A549 (cell line): Measurements from ENCODE around the gene BRAF. TPM values are rescaled to one million over a fixed set of nuclear protein-coding genes. Genes with fewer than 3 reads are reported as not detected.
"Not testable (repeated sequence)": the region's sequence is repeated elsewhere in the genome, so short reads cannot be mapped to it uniquely, and the experiment has no call there.

Experiments
- ATAC-seq, 2 experiments: fragments of 200-7000 bp in 1 of 2; fragments of >200 bp in 1 of 2; cut with Nextera tagmentation in 1 of 2; cut with Tn5 transposase in 1 of 2; 3 replicates each; pipeline versions ENCODE4 v1.8.0 to v1.9.1; 2018 to 2020; ENCODE audit warnings: mild to moderate bottlenecking in 1 of 2, moderate library complexity in 1 of 2
- CTCF ChIA-PET: fragments of 300-600 bp; sonication (Branson Sonifier 250); formaldehyde crosslinking; extraction: SDS; loops from one replicate; lab custom pipeline; 2021; ENCODE audit warnings: antibody characterized with exemption, inconsistent platforms; lab: Yijun Ruan, JAX
- POLR2A ChIA-PET: fragments of 350-600 bp; formaldehyde crosslinking; extraction: SDS; loops from one replicate; lab custom pipeline; 2021; ENCODE audit warnings: antibody characterized with exemption, inconsistent platforms; lab: Yijun Ruan, JAX
- DNase-seq, 2 experiments: peaks; one replicate each; pipeline versions ENCODE4 v3.0.0 to v3.0.0-alpha.2; 2011 to 2016; ENCODE audit warnings: low read depth in 1 of 2, low spot score in 1 of 2
- FAIRE-seq: peaks from 2 replicates; lab custom pipeline; 2011; peaks lifted over from hg19 to GRCh38; lab: Jason Lieb, UNC
- H3K27ac ChIP-seq, 2 experiments: fragments of >200 bp; sonication (Bioruptor Twin); formaldehyde crosslinking; 3 replicates each; pipeline ENCODE4 v1.5.1; 2016 to 2017
- H3K4me1 ChIP-seq: fragments of >200 bp; sonication (Bioruptor Twin); formaldehyde crosslinking; 3 replicates; pipeline ENCODE4 v1.6.1; 2016
- H3K4me2 ChIP-seq: fragments of >200 bp; sonication (Bioruptor Twin); formaldehyde crosslinking; 3 replicates; pipeline ENCODE4 v1.6.1; 2016
- H3K4me3 ChIP-seq: fragments of >200 bp; sonication (Bioruptor Twin); formaldehyde crosslinking; 3 replicates; pipeline ENCODE4 v1.5.1; 2016
- H3K9me3 ChIP-seq: fragments of >200 bp; sonication (Bioruptor Twin); formaldehyde crosslinking; 3 replicates; pipeline ENCODE4 v1.6.1; 2016
- BCL3 ChIP-seq: fragments of >200 bp; sonication (Bioruptor Twin); formaldehyde crosslinking; IDR thresholded peaks from 3 replicates; pipeline ENCODE4 v1.6.1; 2016
- CBX8 ChIP-seq: fragments of 200-600 bp; sonication (generic); IDR thresholded peaks from 2 replicates; pipeline ENCODE4 v1.6.1; 2016
- EHF ChIP-seq: fragments of 250-450 bp; sonication (Bioruptor Pico); IDR thresholded peaks from 2 replicates; pipeline ENCODE4 v1.5.0; 2020; ENCODE audit warnings: mild to moderate bottlenecking
- HEYL ChIP-seq: fragments of 250-450 bp; sonication (Bioruptor Pico); IDR thresholded peaks from 2 replicates; pipeline ENCODE4 v1.8.0; 2021; ENCODE audit warnings: mild to moderate bottlenecking, moderate library complexity
- JUNB ChIP-seq: fragments of >200 bp; sonication (Bioruptor Twin); formaldehyde crosslinking; IDR thresholded peaks from 2 replicates; pipeline ENCODE4 v1.6.1; 2016
- KDM5A ChIP-seq: fragments of 200-600 bp; sonication (generic); IDR thresholded peaks from 2 replicates; pipeline ENCODE4 v1.6.1; 2016; ENCODE audit warnings: antibody characterized with exemption, mild to moderate bottlenecking
- NPAS2 ChIP-seq: fragments of 250-450 bp; sonication (Bioruptor Pico); IDR thresholded peaks from 2 replicates; pipeline ENCODE4 v1.8.0; 2022; ENCODE audit warnings: mild to moderate bottlenecking, moderate library complexity, borderline replicate concordance
- POLR2A ChIP-seq: IDR thresholded peaks from 2 replicates; pipeline ENCODE4 v1.6.1; 2012; ENCODE audit warnings: mild to moderate bottlenecking, low read length
- RAD21 ChIP-seq, 2 experiments: fragments of >200 bp in 1 of 2; sonication (Bioruptor Twin) in 1 of 2; formaldehyde crosslinking in 1 of 2; IDR thresholded peaks in 1 of 2; conservative IDR thresholded peaks in 1 of 2; 2 replicates in 1 of 2; 3 replicates in 1 of 2; pipeline ENCODE4 v1.6.1; 2012 to 2018; ENCODE audit warnings: inconsistent platforms in 1 of 2
- RCOR1 ChIP-seq: fragments of 150-350 bp; IDR thresholded peaks from 2 replicates; pipeline ENCODE4 v1.6.1; 2014; ENCODE audit warnings: antibody characterized with exemption, low read length, low read depth
- SMC3 ChIP-seq: fragments of >200 bp; sonication (Bioruptor Twin); formaldehyde crosslinking; IDR thresholded peaks from 3 replicates; pipeline ENCODE4 v1.6.1; 2018; ENCODE audit warnings: inconsistent platforms
- TFCP2L1 ChIP-seq: fragments of 250-450 bp; sonication (Bioruptor Pico); IDR thresholded peaks from 2 replicates; pipeline ENCODE4 v1.5.0; 2021; ENCODE audit warnings: mild to moderate bottlenecking
- ZFP36 ChIP-seq: fragments of 450-650 bp; IDR thresholded peaks from 2 replicates; pipeline ENCODE4 v1.6.1; 2014; ENCODE audit warnings: borderline replicate concordance; ENCODE audit not compliant: partially characterized antibody
- WGBS: methylation state at CpG from one replicate; pipeline ENCODE4 v1.1.6; 2017; ENCODE audit errors: missing lambda C conversion rate; 5-methylcytosine and 5-hydroxymethylcytosine counted together
- polyA plus RNA-seq, 4 experiments: library from polyadenylated mRNA; depleted of rRNA in 3 of 4; stranded (reverse); fragments of >200 nt; fragmentation: RNase III in 1 of 4; extraction: RNeasy Plus Mini Kit Qiagen cat#74134 plus additional on column Dnase treatment in 1 of 4; gene quantifications; 2 replicates in 3 of 4; 3 replicates in 1 of 4; pipeline ENCODE4 v1.2.3, GENCODE V29; 2011 to 2017
- TF ChIP-seq, protein P1 (sequence below): IDR thresholded peaks from 2 replicates; pipeline ENCODE4 v1.6.1; 2012
- TF ChIP-seq, protein P2 (sequence below): fragments of 250-450 bp; sonication (Bioruptor Pico); IDR thresholded peaks from 2 replicates; pipeline ENCODE4 v1.5.0; 2020; ENCODE audit warnings: low read depth, mild to moderate bottlenecking, moderate library complexity

Gene BRAF
- polyA plus RNA-seq, 2 of the 4 experiments (the other 2 are of a cell fraction) = 6.1 to 19.7 TPM

- Histone ChIP-seq H3K27ac (no peak overlapping the region), H3K4me1 (peaks cover 13% of the 10 kb centered on the region; the same call in 1 of the 3 replicates), H3K4me3 (no peak overlapping the region), H3K9me3 (no peaks in the 10 kb centered on the region), H3K4me2 (no peak overlapping the region)
- no peak for FAIRE-seq
- 92% methylated on average over 20 of the region's 20 CpGs for WGBS
- TF ChIP-seq SMC3 = no peak
- TF ChIP-seq KDM5A = no peak
- TF ChIP-seq NPAS2 = no peak
- TF ChIP-seq POLR2A = no peak
- no peak for DNase-seq
- CTCF ChIA-PET = interaction anchor here (1.2 kb wide), 1 partner anchor 160 kb away, joined by 5 read pairs; no protein-coding TSS in a partner anchor
- no peak for ATAC-seq
- POLR2A ChIA-PET = no interaction called here
Observed at GRCh38 chr7:140678081-140678815, 246.5 kb downstream of the BRAF start.

GRCh38 chr7:140677496-140677895 is 247.2 kb downstream of the BRAF start:
- DNase-seq = no peak
- ChIA-PET POLR2A (no interaction called here), CTCF (no interaction called here)
- no peak for ATAC-seq
- H3K27ac ChIP-seq = no peak overlapping the region
- TF ChIP-seq JUNB = no peak
- TF ChIP-seq, protein P1, sequence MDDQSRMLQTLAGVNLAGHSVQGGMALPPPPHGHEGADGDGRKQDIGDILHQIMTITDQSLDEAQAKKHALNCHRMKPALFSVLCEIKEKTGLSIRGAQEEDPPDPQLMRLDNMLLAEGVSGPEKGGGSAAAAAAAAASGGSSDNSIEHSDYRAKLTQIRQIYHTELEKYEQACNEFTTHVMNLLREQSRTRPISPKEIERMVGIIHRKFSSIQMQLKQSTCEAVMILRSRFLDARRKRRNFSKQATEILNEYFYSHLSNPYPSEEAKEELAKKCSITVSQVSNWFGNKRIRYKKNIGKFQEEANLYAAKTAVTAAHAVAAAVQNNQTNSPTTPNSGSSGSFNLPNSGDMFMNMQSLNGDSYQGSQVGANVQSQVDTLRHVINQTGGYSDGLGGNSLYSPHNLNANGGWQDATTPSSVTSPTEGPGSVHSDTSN = no peak
- TF ChIP-seq HEYL (CRISPR knock-in tag) = no peak
- TF ChIP-seq EHF = no peak
- no peak for TF ChIP-seq RCOR1
- no peak for TF ChIP-seq ZFP36
- H3K4me3 ChIP-seq = no peak overlapping the region
- H3K9me3 ChIP-seq = no peaks in the 10 kb centered on the region
- 86% methylated on average over 3 of the region's 3 CpGs for WGBS
- no peak overlapping the region for H3K4me2 ChIP-seq
- peaks cover 13% of the 10 kb centered on the region; the same call in 1 of the 3 replicates for H3K4me1 ChIP-seq
- FAIRE-seq = no peak

GRCh38 chr7:140676956-140677355 is 247.8 kb downstream of the BRAF start:
- H3K4me1 ChIP-seq = peaks cover 15% of the 10 kb centered on the region; the same call in 1 of the 3 replicates
- H3K9me3 ChIP-seq, ATAC-seq, FAIRE-seq, POLR2A ChIA-PET, H3K4me3 ChIP-seq, H3K27ac ChIP-seq, DNase-seq, H3K4me2 ChIP-seq: not testable (repeated sequence)
- CTCF ChIA-PET = interaction anchor here (1.9 kb wide), 1 partner anchor 8 kb away, joined by 4 read pairs; no protein-coding TSS in a partner anchor
- WGBS = 94% methylated on average over 11 of the region's 11 CpGs

- Histone ChIP-seq H3K27ac (no peak overlapping the region), H3K4me3 (no peak overlapping the region), H3K4me2 (no peak overlapping the region), H3K9me3 (no peaks in the 10 kb centered on the region), H3K4me1 (peaks cover 15% of the 10 kb centered on the region; the same call in 1 of the 3 replicates)
- no peak for TF ChIP-seq ZFP36
- no peak for TF ChIP-seq NPAS2
- TF ChIP-seq, protein P2, sequence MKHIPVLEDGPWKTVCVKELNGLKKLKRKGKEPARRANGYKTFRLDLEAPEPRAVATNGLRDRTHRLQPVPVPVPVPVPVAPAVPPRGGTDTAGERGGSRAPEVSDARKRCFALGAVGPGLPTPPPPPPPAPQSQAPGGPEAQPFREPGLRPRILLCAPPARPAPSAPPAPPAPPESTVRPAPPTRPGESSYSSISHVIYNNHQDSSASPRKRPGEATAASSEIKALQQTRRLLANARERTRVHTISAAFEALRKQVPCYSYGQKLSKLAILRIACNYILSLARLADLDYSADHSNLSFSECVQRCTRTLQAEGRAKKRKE = no peak
- no peak for TF ChIP-seq TFCP2L1 (CRISPR knock-in tag)
- TF ChIP-seq RAD21 (conservative IDR thresholded peaks at IDR 0.05 in 1 of 2, IDR thresholded peaks at IDR 0.05 in 1 of 2) = no peak
- TF ChIP-seq BCL3 = no peak
- TF ChIP-seq POLR2A = no peak
- no peak for TF ChIP-seq CBX8
- FAIRE-seq (no peak), DNase-seq (no peak), ATAC-seq (no peak)
- 94% methylated on average over 3 of the region's 3 CpGs for WGBS
- ChIA-PET POLR2A (no interaction called here), CTCF (interaction anchor here (1.3 to 1.9 kb wide), 3 partner anchors 9 to 337 kb away, joined by 3 to 5 read pairs (median 4); no protein-coding TSS in a partner anchor)
Observed at GRCh38 chr7:140676306-140676705, 248.4 kb downstream of the BRAF start.
